GM23338 (cell line): Measurements from ENCODE around the gene SUCLG2. TPM values are rescaled to one million over a fixed set of nuclear protein-coding genes. Genes with fewer than 3 reads are reported as not detected.

Experiments
- ATAC-seq: fragments of 200-7000 bp; cut with Tn5 transposase; 3 replicates; pipeline ENCODE4 v1.9.1; 2020
- DNase-seq: peaks from one replicate; pipeline ENCODE4 v3.0.0-alpha.2; 2015; ENCODE audit warnings: low spot score
- H2AFZ ChIP-seq: fragments of 200-600 bp; sonication (generic); 2 replicates; pipeline ENCODE4 v1.8.0; 2016; ENCODE audit warnings: antibody characterized with exemption, mild to moderate bottlenecking, moderate library complexity
- H3F3A ChIP-seq: fragments of 200-600 bp; sonication (generic); replicated peaks from 2 replicates; pipeline ENCODE4 v1.8.0; 2017; ENCODE audit warnings: antibody characterized with exemption, mixed run types, low read depth
- H3K27ac ChIP-seq: fragments of 200-600 bp; sonication (generic); 2 replicates; pipeline ENCODE4 v1.6.1; 2016; ENCODE audit warnings: low read depth
- H3K27me3 ChIP-seq: fragments of 200-600 bp; sonication (generic); 2 replicates; pipeline ENCODE4 v1.8.0; 2016; ENCODE audit warnings: mild to moderate bottlenecking, mixed run types, moderate library complexity; ENCODE audit not compliant: insufficient read depth
- H3K36me3 ChIP-seq: fragments of 200-600 bp; sonication (generic); 2 replicates; pipeline ENCODE4 v1.8.0; 2016; ENCODE audit warnings: mild to moderate bottlenecking; ENCODE audit not compliant: insufficient read depth
- H3K4me1 ChIP-seq: fragments of 200-600 bp; sonication (generic); 2 replicates; pipeline ENCODE4 v1.8.0; 2016; ENCODE audit warnings: mild to moderate bottlenecking, moderate library complexity; ENCODE audit not compliant: insufficient read depth
- H3K4me2 ChIP-seq: fragments of 200-600 bp; sonication (generic); 2 replicates; pipeline ENCODE4 v1.7.1; 2017; ENCODE audit warnings: mixed run types
- H3K4me3 ChIP-seq: fragments of 200-600 bp; sonication (generic); 2 replicates; pipeline ENCODE4 v1.6.1; 2016; ENCODE audit warnings: mixed run types
- H3K79me2 ChIP-seq: fragments of 200-600 bp; sonication (generic); replicated peaks from 2 replicates; pipeline ENCODE4 v1.8.0; 2017; ENCODE audit warnings: mild to moderate bottlenecking; ENCODE audit not compliant: insufficient read depth
- H3K9me2 ChIP-seq: fragments of 200-600 bp; sonication (generic); 2 replicates; pipeline ENCODE4 v1.8.0; 2017; ENCODE audit not compliant: insufficient read depth
- H4K20me1 ChIP-seq: fragments of 200-600 bp; sonication (generic); replicated peaks from 2 replicates; pipeline ENCODE4 v1.8.0; 2017; ENCODE audit warnings: mild to moderate bottlenecking; ENCODE audit not compliant: insufficient read depth
- H3K27ac Mint-ChIP-seq: 2 replicates; pipeline ENCODE4 v1.8.0; 2020; ENCODE audit warnings: inconsistent platforms, mild to moderate bottlenecking, moderate library complexity, mixed read lengths
- H3K27me3 Mint-ChIP-seq: 3 replicates; pipeline ENCODE4 v1.8.0; 2022; ENCODE audit warnings: low read depth, mild to moderate bottlenecking, moderate library complexity, mixed read lengths, inconsistent platforms; ENCODE audit not compliant: insufficient read depth, poor library complexity
- H3K36me3 Mint-ChIP-seq: 3 replicates; pipeline ENCODE4 v1.8.0; 2021; ENCODE audit warnings: low read depth, mild to moderate bottlenecking, inconsistent platforms, moderate library complexity, mixed read lengths
- H3K4me1 Mint-ChIP-seq: 3 replicates; pipeline ENCODE4 v1.8.0; 2020; ENCODE audit warnings: mild to moderate bottlenecking, inconsistent platforms, mixed read lengths
- H3K4me3 Mint-ChIP-seq: 3 replicates; pipeline ENCODE4 v1.8.0; 2021; ENCODE audit warnings: moderate library complexity, mild to moderate bottlenecking, inconsistent platforms, mixed read lengths
- H3K9me3 Mint-ChIP-seq: 3 replicates; pipeline ENCODE4 v1.8.0; 2020; ENCODE audit warnings: moderate library complexity, mild to moderate bottlenecking, inconsistent platforms, mixed read lengths
- CREB1 ChIP-seq: fragments of 250-450 bp; sonication (Bioruptor Pico); IDR thresholded peaks from 2 replicates; pipeline ENCODE4 v1.5.0; 2020; ENCODE audit warnings: low read depth, mild to moderate bottlenecking, moderate library complexity
- CTCF ChIP-seq, 2 experiments: fragments of 200-600 bp in 1 of 2; sonication (generic) in 1 of 2; conservative IDR thresholded peaks; 2 replicates each; pipeline versions ENCODE4 v1.5.1 to v1.6.1; 2016 to 2017; ENCODE audit warnings: antibody characterized with exemption in 2 of 2, low read depth in 2 of 2, mild to moderate bottlenecking in 2 of 2, moderate library complexity in 1 of 2
- ETS1 ChIP-seq: IDR thresholded peaks from 2 replicates; pipeline ENCODE4 v1.6.1; 2016; ENCODE audit warnings: antibody characterized with exemption
- EZH2 ChIP-seq: fragments of 200-600 bp; sonication (generic); IDR thresholded peaks from one replicate; pipeline ENCODE4 v1.8.0; 2017; ENCODE audit warnings: antibody characterized with exemption, mild to moderate bottlenecking, low read depth; ENCODE audit not compliant: unreplicated experiment
- EZH2phosphoT487 ChIP-seq: fragments of 200-600 bp; sonication (generic); IDR thresholded peaks from one replicate; pipeline ENCODE4 v1.8.1; 2018; ENCODE audit warnings: antibody characterized with exemption; ENCODE audit not compliant: unreplicated experiment
- JUNB ChIP-seq: IDR thresholded peaks from one replicate; pipeline ENCODE4 v1.6.1; 2016; ENCODE audit warnings: antibody characterized with exemption; ENCODE audit not compliant: unreplicated experiment
- NANOG ChIP-seq: IDR thresholded peaks from 2 replicates; pipeline ENCODE4 v1.6.1; 2016; ENCODE audit warnings: antibody characterized with exemption, borderline replicate concordance
- POLR2AphosphoS5 ChIP-seq: IDR thresholded peaks from 2 replicates; pipeline ENCODE4 v1.6.1; 2016; ENCODE audit warnings: antibody characterized with exemption, low read depth
- REST ChIP-seq: IDR thresholded peaks from one replicate; pipeline ENCODE4 v1.6.1; 2018; ENCODE audit warnings: antibody characterized with exemption; ENCODE audit not compliant: unreplicated experiment
- STAT1 ChIP-seq: IDR thresholded peaks from one replicate; pipeline ENCODE4 v1.6.1; 2016; ENCODE audit warnings: antibody characterized with exemption; ENCODE audit not compliant: unreplicated experiment
- ZNF114 ChIP-seq: fragments of 250-450 bp; sonication (Bioruptor Pico); IDR thresholded peaks from 2 replicates; pipeline ENCODE4 v1.5.0; 2020; ENCODE audit warnings: mild to moderate bottlenecking, moderate library complexity
- ZNF331 ChIP-seq: fragments of 250-450 bp; sonication (Bioruptor Pico); IDR thresholded peaks from 2 replicates; pipeline ENCODE4 v1.5.0; 2020; ENCODE audit warnings: low read depth, mild to moderate bottlenecking, moderate library complexity
- ZNF462 ChIP-seq: fragments of 250-450 bp; sonication (Bioruptor Pico); IDR thresholded peaks from 2 replicates; pipeline ENCODE4 v1.5.0; 2020; ENCODE audit warnings: mild to moderate bottlenecking, moderate library complexity
- polyA plus RNA-seq: library from polyadenylated mRNA; unstranded; fragments of >200 nt; fragmentation: Nextera tagmentation; extraction: Ambion mirVana; gene quantifications from 2 replicates; pipeline ENCODE4 v1.2.1, GENCODE V29; 2016
- total RNA-seq: library from RNA; depleted of rRNA; stranded (reverse); fragments of >200 nt; shearing (Covaris generic); gene quantifications from 2 replicates; pipeline ENCODE4 v1.2.3, GENCODE V29; 2014

Gene SUCLG2
- total and polyA plus RNA-seq, 2 experiments from 2014 or later, result 29.3 to 39.0 TPM

GRCh38 chr3:67463656-67464055 lies 190.8 kb downstream of the SUCLG2 start:
- Histone ChIP-seq H4K20me1 (no peaks in the 10 kb centered on the region), H3K4me1 (no peaks in the 10 kb centered on the region), H3K9me2 (no peaks in the 10 kb centered on the region), H2AFZ (no peak overlapping the region), H3K36me3 (no peaks in the 10 kb centered on the region), H3K4me2 (no peak overlapping the region), H3K27me3 (no peaks in the 10 kb centered on the region), H3K79me2 (no peaks in the 10 kb centered on the region), H3K4me3 (no peak overlapping the region), H3K27ac (no peak overlapping the region), H3F3A (no peaks in the 10 kb centered on the region)
- ATAC-seq, result no peak
- no peaks in the 10 kb centered on the region for H3K36me3 Mint-ChIP-seq
- no peak overlapping the region; the same call in 1 of the 2 replicates for H3K27ac Mint-ChIP-seq
- DNase-seq, result no peak
- no peak overlapping the region for H3K4me3 Mint-ChIP-seq
- TF ChIP-seq EZH2phosphoT487 (no peak), ETS1 (no peak), CTCF (conservative IDR thresholded peaks at IDR 0.05; ENCODE audit: low read depth in 2 of 2) (no peak), POLR2AphosphoS5 (no peak), ZNF331 (CRISPR knock-in tag) (no peak), STAT1 (no peak), ZNF114 (CRISPR knock-in tag) (no peak), REST (no peak), NANOG (no peak), ZNF462 (CRISPR knock-in tag) (no peak), EZH2 (no peak), JUNB (no peak), CREB1 (no peak)
- peaks cover 3% of the 10 kb centered on the region for H3K27me3 Mint-ChIP-seq
- H3K9me3 Mint-ChIP-seq, result no peaks in the 10 kb centered on the region
- H3K4me1 Mint-ChIP-seq, result peaks cover 2% of the 10 kb centered on the region; the same call in 1 of the 3 replicates
